Measurements from ENCODE around the gene ZNF33B.

GRCh38 chr10:42638055-42638820, at the start of gene ZNF33B:
- TF ChIP-seq CTCF (IDR thresholded peaks at IDR 0.05) = no peak
- peak; percentile 60 for TF ChIP-seq POLR2A (IDR thresholded peaks at IDR 0.05)

All from ovary (tissue), 3 donors.